HepG2 (cell line): ENCODE data around the gene SLC66A3.

ENCODE experiments used
- CTCF ChIP-seq: sonication (generic); formaldehyde crosslinking; IDR thresholded peaks from 2 replicates; pipeline ENCODE4 v1.5.0; 2020; ENCODE audit warnings: mild to moderate bottlenecking, missing genetic modification reagents, moderate library complexity
- GABPB1 ChIP-seq: IDR thresholded peaks from 2 replicates; pipeline ENCODE4 v1.6.1; 2016; ENCODE audit warnings: mild to moderate bottlenecking, missing genetic modification reagents, moderate library complexity, missing compliant biosample characterization
- MAZ ChIP-seq, 2 experiments: sonication (generic) in 1 of 2; formaldehyde crosslinking in 1 of 2; IDR thresholded peaks; 2 replicates each; pipeline versions ENCODE4 v1.5.0 to v1.6.1; 2012 to 2020; ENCODE audit warnings: low read depth in 2 of 2, mild to moderate bottlenecking in 2 of 2, borderline replicate concordance in 1 of 2, improper control_type of control experiment in 1 of 2, low read length in 1 of 2, missing genetic modification reagents in 1 of 2, moderate library complexity in 1 of 2
- ZFAT ChIP-seq: sonication (generic); formaldehyde crosslinking; conservative IDR thresholded peaks from 2 replicates; pipeline ENCODE4 v1.8.1; 2023; ENCODE audit warnings: missing genetic modification reagents, inconsistent platforms
- TF ChIP-seq, protein P1 (sequence below): sonication (generic); formaldehyde crosslinking; IDR thresholded peaks from 2 replicates; pipeline ENCODE4 v1.4.0; 2020; ENCODE audit warnings: missing genetic modification reagents

- TF ChIP-seq MAZ (IDR thresholded peaks at IDR 0.05; ENCODE audit: borderline replicate concordance, low read depth, low read length) (no peak), MAZ (CRISPR knock-in tag; IDR thresholded peaks at IDR 0.05; ENCODE audit: low read depth) (no peak), CTCF (CRISPR knock-in tag) (no peak), GABPB1 (CRISPR knock-in tag) (no peak), ZFAT (CRISPR knock-in tag) (no peak)
- TF ChIP-seq, protein P1, sequence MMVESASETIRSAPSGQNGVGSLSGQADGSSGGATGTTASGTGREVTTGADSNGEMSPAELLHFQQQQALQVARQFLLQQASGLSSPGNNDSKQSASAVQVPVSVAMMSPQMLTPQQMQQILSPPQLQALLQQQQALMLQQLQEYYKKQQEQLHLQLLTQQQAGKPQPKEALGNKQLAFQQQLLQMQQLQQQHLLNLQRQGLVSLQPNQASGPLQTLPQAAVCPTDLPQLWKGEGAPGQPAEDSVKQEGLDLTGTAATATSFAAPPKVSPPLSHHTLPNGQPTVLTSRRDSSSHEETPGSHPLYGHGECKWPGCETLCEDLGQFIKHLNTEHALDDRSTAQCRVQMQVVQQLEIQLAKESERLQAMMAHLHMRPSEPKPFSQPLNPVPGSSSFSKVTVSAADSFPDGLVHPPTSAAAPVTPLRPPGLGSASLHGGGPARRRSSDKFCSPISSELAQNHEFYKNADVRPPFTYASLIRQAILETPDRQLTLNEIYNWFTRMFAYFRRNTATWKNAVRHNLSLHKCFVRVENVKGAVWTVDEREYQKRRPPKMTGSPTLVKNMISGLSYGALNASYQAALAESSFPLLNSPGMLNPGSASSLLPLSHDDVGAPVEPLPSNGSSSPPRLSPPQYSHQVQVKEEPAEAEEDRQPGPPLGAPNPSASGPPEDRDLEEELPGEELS (CRISPR knock-in tag): no peak
Observed at GRCh38 chr2:11215407-11215806, 60.1 kb downstream of the SLC66A3 start.
